Activated T-helper 1 cell treated with anti-CD3 and anti-CD28 coated beads, Interleukin-12 subunit alpha, Interleukin-12 subunit beta, Interleukin-2, Interleukin-4 antibody, amounts not matched to agents 30 ng/mL and 10 ng/mL and 1 ng/mL, durations not matched to agents 14 hours and 24 hours and 36 hours (primary cell): ENCODE data around the gene STARD7. TPM values are rescaled to one million over a fixed set of nuclear protein-coding genes. Genes with fewer than 3 reads are reported as not detected.
A peak's percentile ranks its signal among the peaks of the same experiment; 100 is the strongest.

Source experiments
- DNase-seq: peaks from one replicate; pipeline ENCODE4 v3.0.0; 2021; ENCODE audit warnings: low spot score
- H3K27ac Mint-ChIP-seq: one replicate; pipeline ENCODE4 v1.8.0; 2021; ENCODE audit warnings: mild to moderate bottlenecking, mixed read lengths
- H3K27me3 Mint-ChIP-seq: one replicate; pipeline ENCODE4 v1.8.0; 2022; ENCODE audit warnings: mild to moderate bottlenecking, moderate library complexity, mixed read lengths; ENCODE audit not compliant: insufficient read depth
- H3K36me3 Mint-ChIP-seq: one replicate; pipeline ENCODE4 v1.8.0; 2021; ENCODE audit warnings: low read depth, mixed read lengths
- H3K4me1 Mint-ChIP-seq: one replicate; pipeline ENCODE4 v1.8.0; 2021; ENCODE audit warnings: low read depth, mixed read lengths
- H3K4me3 Mint-ChIP-seq: one replicate; pipeline ENCODE4 v1.8.0; 2021; ENCODE audit warnings: mild to moderate bottlenecking, moderate library complexity, mixed read lengths
- H3K9me3 Mint-ChIP-seq: one replicate; pipeline ENCODE4 v1.8.0; 2021; ENCODE audit warnings: mixed read lengths
- intact Hi-C: fragments of 100-400 bp; cut with micrococcal nuclease; formaldehyde crosslinking; loops from one replicate; pipeline ENCODE4 v1.15.1; 2024
- total RNA-seq: library from RNA; stranded (reverse); gene quantifications from 2 replicates; pipeline ENCODE4 v1.2.3, GENCODE V29; 2022

The STARD7 gene
- total RNA-seq, 1 donor from 2014 or later: 216 TPM

DNA sequence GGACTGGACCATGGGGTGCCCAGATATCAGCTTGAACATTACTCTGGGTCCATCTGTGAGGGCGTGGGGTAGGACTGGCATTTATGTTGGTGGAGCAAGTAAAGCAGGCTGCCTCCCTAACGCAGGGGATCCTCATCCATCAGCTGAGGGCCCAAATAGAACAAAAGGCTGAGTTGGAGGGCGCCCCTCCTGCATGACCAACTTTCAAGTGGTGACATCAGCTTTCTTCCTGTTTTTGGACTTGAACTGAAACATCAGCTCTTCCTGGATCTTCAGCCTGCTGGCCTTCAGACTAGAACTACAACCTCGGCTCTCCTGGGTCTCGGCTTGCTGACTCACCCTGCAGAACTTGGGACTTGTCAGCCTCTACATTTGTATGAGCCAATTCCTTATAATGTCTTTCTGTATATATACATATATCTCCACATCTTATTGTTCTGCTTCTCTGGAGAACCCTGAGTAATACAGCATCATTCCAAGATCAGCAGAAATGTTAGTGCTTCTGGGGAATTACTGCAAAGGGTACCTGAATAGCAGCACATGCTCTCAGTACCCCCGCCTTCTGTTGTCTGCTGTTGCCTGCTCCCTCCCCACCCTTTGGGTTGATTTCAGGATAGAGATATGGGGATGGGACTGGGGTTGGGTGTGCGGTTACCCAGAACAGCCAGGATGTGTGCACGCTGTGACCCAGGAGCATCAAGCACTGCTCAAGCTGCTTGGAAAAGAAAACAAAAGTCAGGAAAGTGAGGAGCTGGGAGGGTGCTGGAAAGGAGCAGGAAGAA is 37.2 kb upstream of the STARD7 start:
- Mint-ChIP-seq H3K4me3 (no peak overlapping the region), H3K9me3 (peaks cover 8% of the 10 kb centered on the region), H3K4me1 (peaks cover 64% of the 10 kb centered on the region), H3K27me3 (no peaks in the 10 kb centered on the region), H3K36me3 (peaks cover 31% of the 10 kb centered on the region), H3K27ac (peak overlapping the region; percentile 74)
- intact Hi-C loops: no loop called here
- DNase-seq: no peak

GRCh38 chr2:96243843-96244242 is 35.2 kb upstream of the STARD7 start:
- no peak for DNase-seq
- Mint-ChIP-seq H3K36me3 (peaks cover 19% of the 10 kb centered on the region), H3K4me3 (no peak overlapping the region), H3K27me3 (no peaks in the 10 kb centered on the region), H3K9me3 (peaks cover 8% of the 10 kb centered on the region), H3K4me1 (peaks cover 62% of the 10 kb centered on the region), H3K27ac (peak overlapping the region; percentile 29)
- intact Hi-C loops: no loop called here

DNA sequence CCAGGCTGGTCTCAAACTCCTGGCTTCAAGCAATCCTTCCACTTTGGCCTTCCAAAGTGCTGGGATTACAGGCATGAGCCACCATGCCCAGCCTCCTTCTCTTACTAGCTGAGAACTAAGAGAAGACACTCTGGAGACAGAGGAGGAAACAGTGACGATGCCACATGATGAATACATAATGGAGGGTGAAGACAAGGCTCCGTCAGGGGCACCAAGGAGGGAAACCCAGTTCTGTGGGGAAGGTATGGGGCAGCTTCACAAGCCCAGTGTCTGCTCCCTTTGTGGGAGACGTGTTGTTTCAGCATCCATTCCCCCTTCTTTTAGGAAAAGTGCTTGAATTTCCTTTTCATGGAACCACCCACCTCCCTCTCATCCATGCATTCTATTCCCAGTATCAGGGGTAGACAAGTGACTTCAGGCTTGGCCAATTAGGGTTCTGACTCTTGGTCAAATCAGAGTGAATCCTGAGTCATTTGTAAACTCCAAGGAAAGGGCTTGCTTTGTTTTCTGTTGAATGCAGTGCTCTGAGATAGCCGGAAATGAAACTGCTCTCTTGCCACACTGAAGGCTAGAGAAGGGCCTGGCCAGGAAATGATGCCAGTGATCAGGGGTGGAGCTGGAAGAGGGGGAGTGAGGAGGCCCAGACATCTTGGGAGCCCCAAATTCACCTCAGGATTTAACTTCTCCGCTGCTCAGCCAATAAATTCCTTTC is 33.4 kb upstream of the STARD7 start:
- peak; percentile 62 for DNase-seq
- peak overlapping the region; percentile 87 for H3K27ac Mint-ChIP-seq
- peaks cover 14% of the 10 kb centered on the region for H3K36me3 Mint-ChIP-seq
- peak overlapping the region; percentile 63 for H3K4me3 Mint-ChIP-seq
- H3K4me1 Mint-ChIP-seq: peaks cover 52% of the 10 kb centered on the region
- peaks cover 8% of the 10 kb centered on the region for H3K9me3 Mint-ChIP-seq
- intact Hi-C loops: loop anchor here (1.0 kb wide), 4 partner anchors 24 to 244 kb away; partner anchors contain the start of genes CIAO1 and SNRNP200
- H3K27me3 Mint-ChIP-seq: no peaks in the 10 kb centered on the region

DNA sequence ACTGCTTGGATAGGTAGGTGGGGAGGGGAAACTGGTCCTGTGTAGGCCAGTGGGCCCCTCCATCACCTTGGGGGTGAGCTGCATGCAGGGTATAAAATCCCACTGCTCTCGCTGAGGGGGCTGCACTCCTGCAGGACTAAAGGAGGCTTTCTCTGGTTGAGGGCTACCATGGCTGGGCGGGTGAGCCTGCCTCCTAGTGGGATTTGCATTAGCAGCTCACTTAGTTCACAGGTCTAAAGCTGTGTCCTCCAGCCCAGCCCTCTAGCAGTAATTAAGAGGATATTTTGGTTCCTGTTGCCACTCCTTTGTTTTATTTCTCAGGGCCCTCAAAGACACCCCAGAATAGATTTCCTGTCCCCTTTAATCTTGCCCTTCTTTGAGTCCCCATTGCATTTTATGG is 32.6 kb upstream of the STARD7 start:
- intact Hi-C loops: no loop called here
- peaks cover 8% of the 10 kb centered on the region for H3K9me3 Mint-ChIP-seq
- H3K27ac Mint-ChIP-seq: peak overlapping the region; percentile 87
- no peak overlapping the region for H3K4me3 Mint-ChIP-seq
- peaks cover 9% of the 10 kb centered on the region for H3K36me3 Mint-ChIP-seq
- no peaks in the 10 kb centered on the region for H3K27me3 Mint-ChIP-seq
- no peak for DNase-seq
- H3K4me1 Mint-ChIP-seq: peaks cover 44% of the 10 kb centered on the region

DNA sequence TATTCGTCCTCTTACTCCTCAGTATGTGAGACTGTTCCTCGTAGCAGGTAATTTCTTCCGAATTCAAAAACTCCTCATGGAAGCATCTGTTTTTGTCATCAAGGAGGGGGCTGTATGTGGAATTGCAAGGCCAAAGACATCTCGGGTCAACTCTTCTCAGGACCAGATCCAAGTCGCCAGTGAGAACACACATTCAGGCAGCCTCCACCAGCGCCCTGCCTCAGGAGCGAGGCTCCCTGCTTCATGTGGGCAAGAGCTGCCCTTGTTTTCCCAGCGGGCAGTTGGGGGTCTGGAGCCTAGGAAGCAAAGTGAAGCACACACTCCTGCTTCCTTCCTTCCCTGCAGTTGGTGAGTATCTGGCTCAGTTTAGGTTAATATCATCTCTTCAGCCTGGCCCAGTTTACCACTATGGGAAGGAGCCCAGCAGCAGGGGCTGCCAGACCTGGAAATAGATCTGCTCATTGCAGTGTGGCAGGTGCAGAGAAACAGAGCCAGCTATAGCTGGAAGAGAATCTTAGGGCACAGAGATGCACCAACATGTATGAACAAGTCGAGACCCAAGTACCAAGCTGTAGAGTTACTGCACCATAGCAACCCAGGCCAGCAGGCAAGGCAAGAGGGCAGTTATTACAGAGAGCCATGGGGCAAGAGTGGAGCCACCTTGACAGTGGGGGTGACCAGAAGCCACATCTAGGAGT is 31.9 kb upstream of the STARD7 start:
- H3K9me3 Mint-ChIP-seq: peaks cover 2% of the 10 kb centered on the region
- peaks cover 37% of the 10 kb centered on the region for H3K4me1 Mint-ChIP-seq
- no peak overlapping the region for H3K4me3 Mint-ChIP-seq
- no peak for DNase-seq
- H3K36me3 Mint-ChIP-seq: peaks cover 4% of the 10 kb centered on the region
- no peaks in the 10 kb centered on the region for H3K27me3 Mint-ChIP-seq
- intact Hi-C loops: no loop called here
- H3K27ac Mint-ChIP-seq: peak overlapping the region; percentile 67

DNA sequence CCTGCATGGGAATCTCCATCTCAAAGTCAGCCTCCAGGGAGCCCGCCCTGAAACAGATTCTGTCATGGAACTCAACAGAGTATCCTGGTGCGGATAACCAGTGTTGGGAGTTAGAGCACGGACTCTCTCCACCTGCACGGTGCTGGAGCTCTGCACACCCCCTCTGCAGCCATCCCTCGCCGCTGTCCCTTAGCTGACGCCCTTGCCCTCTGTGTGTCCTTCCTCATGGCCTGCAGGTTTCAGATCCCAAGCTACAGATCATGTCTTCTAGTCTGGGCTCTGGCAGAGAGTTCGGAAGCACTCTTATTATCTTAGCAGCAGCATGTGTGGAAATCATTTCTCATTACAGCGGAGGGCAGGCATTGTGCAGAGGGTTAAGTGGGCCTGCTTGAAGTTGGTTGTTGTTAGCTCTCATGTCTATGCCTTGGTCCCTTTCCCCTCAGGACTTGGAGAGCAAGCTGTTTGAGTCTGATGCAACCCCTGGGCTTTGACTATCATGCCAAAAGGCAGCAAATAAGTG is 31.2 kb upstream of the STARD7 start:
- no peaks in the 10 kb centered on the region for H3K27me3 Mint-ChIP-seq
- intact Hi-C loops: no loop called here
- H3K36me3 Mint-ChIP-seq: peaks cover 2% of the 10 kb centered on the region
- H3K9me3 Mint-ChIP-seq: no peaks in the 10 kb centered on the region
- no peak for DNase-seq
- H3K4me1 Mint-ChIP-seq: peaks cover 33% of the 10 kb centered on the region
- no peak overlapping the region for H3K4me3 Mint-ChIP-seq
- H3K27ac Mint-ChIP-seq: no peak overlapping the region

GRCh38 chr2:96239091-96239490 is 30.5 kb upstream of the STARD7 start:
- no peak overlapping the region for H3K27ac Mint-ChIP-seq

GRCh38 chr2:96238266-96238665 is 29.6 kb upstream of the STARD7 start:
- peaks cover 28% of the 10 kb centered on the region for H3K4me1 Mint-ChIP-seq
- H3K4me3 Mint-ChIP-seq: no peak overlapping the region
- intact Hi-C loops: no loop called here
- no peaks in the 10 kb centered on the region for H3K27me3 Mint-ChIP-seq
- DNase-seq: no peak
- peaks cover 1% of the 10 kb centered on the region for H3K36me3 Mint-ChIP-seq
- H3K27ac Mint-ChIP-seq: no peak overlapping the region
- H3K9me3 Mint-ChIP-seq: no peaks in the 10 kb centered on the region

More at GRCh38 chr2:96239091-96239490, 30.5 kb upstream of the STARD7 start:
- no peaks in the 10 kb centered on the region for H3K9me3 Mint-ChIP-seq
- H3K27me3 Mint-ChIP-seq: no peaks in the 10 kb centered on the region
- DNase-seq: no peak
- H3K4me3 Mint-ChIP-seq: no peak overlapping the region
- peaks cover 1% of the 10 kb centered on the region for H3K36me3 Mint-ChIP-seq
- intact Hi-C loops: no loop called here
- H3K4me1 Mint-ChIP-seq: peaks cover 28% of the 10 kb centered on the region

GRCh38 chr2:96236882-96237281 is 28.3 kb upstream of the STARD7 start:
- no peak for DNase-seq
- intact Hi-C loops: no loop called here
- no peak overlapping the region for H3K27ac Mint-ChIP-seq
- no peaks in the 10 kb centered on the region for H3K9me3 Mint-ChIP-seq
- no peak overlapping the region for H3K4me3 Mint-ChIP-seq
- H3K4me1 Mint-ChIP-seq: peaks cover 16% of the 10 kb centered on the region
- H3K36me3 Mint-ChIP-seq: peaks cover 1% of the 10 kb centered on the region
- H3K27me3 Mint-ChIP-seq: no peaks in the 10 kb centered on the region

- intact Hi-C loops: no loop called here
- no peaks in the 10 kb centered on the region for H3K9me3 Mint-ChIP-seq
- DNase-seq: no peak
These were observed 25.3 kb upstream of the STARD7 start for GRCh38 chr2:96233880-96234316.

DNA sequence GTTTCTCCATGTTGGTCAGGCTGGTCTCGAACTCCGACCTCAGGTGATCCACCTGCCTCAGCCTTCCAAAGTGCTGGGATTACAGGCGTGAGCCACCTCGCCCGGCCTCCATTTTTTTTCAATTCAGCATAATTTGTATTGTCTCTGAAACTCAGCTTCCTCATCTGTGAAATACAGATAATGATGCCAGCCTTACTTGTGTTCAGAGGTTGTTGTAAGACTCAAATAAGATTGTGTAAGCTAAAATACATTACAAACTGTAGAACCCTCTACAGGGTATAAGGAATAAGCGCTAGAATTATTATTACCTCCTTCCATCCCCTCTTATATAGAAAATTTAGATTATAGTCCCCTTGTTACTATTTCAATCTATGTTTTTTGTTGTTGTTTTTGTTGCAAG is 24.8 kb upstream of the STARD7 start:
- Mint-ChIP-seq H3K4me1 (no peaks in the 10 kb centered on the region), H3K27me3 (no peaks in the 10 kb centered on the region), H3K27ac (no peak overlapping the region), H3K36me3 (no peaks in the 10 kb centered on the region), H3K9me3 (no peaks in the 10 kb centered on the region), H3K4me3 (no peak overlapping the region)
- intact Hi-C loops: no loop called here
- DNase-seq: no peak

More at GRCh38 chr2:96233880-96234316, 25.3 kb upstream of the STARD7 start:
- no peak overlapping the region for H3K4me3 Mint-ChIP-seq
- H3K36me3 Mint-ChIP-seq: no peaks in the 10 kb centered on the region
- no peaks in the 10 kb centered on the region for H3K27me3 Mint-ChIP-seq
- H3K4me1 Mint-ChIP-seq: no peaks in the 10 kb centered on the region
- H3K27ac Mint-ChIP-seq: no peak overlapping the region

- no peak for DNase-seq
- no peaks in the 10 kb centered on the region for H3K9me3 Mint-ChIP-seq
- intact Hi-C loops: no loop called here
- H3K4me3 Mint-ChIP-seq: no peak overlapping the region
- H3K27ac Mint-ChIP-seq: no peak overlapping the region
- H3K27me3 Mint-ChIP-seq: no peaks in the 10 kb centered on the region
- no peaks in the 10 kb centered on the region for H3K36me3 Mint-ChIP-seq
- no peaks in the 10 kb centered on the region for H3K4me1 Mint-ChIP-seq
These were observed 22.7 kb upstream of the STARD7 start for GRCh38 chr2:96231316-96231715.
